Fibroblast of villous mesenchyme (primary cell): ENCODE data around the gene ZKSCAN1. TPM values are rescaled to one million over a fixed set of nuclear protein-coding genes. Genes with fewer than 3 reads are reported as not detected.

Experiments
- DNase-seq: peaks from one replicate; pipeline ENCODE4 v3.0.0-alpha.2; 2010; ENCODE audit warnings: low read depth
- H3K4me3 ChIP-seq: 2 replicates; pipeline ENCODE4 v1.5.1; 2011; ENCODE audit warnings: low read depth, mild to moderate bottlenecking, low read length
- total RNA-seq: library from RNA; depleted of rRNA; stranded (reverse); fragments of >200 nt; gene quantifications from 2 replicates; pipeline ENCODE4 v1.2.3, GENCODE V29; 2012
- TF ChIP-seq, protein P1 (sequence below): IDR thresholded peaks from 2 replicates; pipeline ENCODE4 v1.5.1; 2012; ENCODE audit warnings: low read depth, mild to moderate bottlenecking, low read length; ENCODE audit not compliant: insufficient read depth

The ZKSCAN1 gene
- total RNA-seq, 1 donor = 41.9 TPM

DNA sequence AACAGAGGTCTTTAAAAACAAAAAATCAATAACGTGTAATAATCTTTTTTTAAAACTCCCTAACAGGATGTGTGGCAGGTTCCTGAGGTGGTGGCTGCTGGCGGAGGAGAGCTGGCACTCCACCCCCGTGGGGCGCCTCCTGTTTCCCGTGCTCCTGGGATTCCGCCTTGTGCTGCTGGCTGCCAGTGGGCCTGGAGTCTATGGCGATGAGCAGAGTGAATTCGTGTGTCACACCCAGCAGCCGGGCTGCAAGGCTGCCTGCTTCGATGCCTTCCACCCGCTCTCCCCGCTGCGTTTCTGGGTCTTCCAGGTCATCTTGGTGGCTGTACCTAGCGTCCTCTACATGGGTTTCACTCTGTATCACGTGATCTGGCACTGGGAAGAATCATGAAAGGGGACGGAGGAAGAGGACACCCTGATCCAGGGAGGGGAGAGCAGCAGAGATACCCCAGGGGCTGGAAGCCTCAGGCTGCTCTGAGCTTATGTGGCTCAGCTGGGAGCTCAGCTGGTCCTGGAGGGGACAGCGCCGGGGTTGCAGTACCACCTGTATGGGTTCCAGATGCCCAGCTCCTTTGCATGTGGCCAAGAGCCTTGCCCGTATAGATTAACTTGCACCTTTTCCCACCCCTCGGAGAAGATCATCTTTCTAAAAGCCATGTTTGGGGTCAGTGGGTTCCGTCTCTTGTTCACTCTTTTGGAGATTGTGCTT lies 22.9 kb upstream of the ZKSCAN1 start:
- H3K4me3 ChIP-seq = no peak overlapping the region
- no peak for DNase-seq
- TF ChIP-seq, protein P1, sequence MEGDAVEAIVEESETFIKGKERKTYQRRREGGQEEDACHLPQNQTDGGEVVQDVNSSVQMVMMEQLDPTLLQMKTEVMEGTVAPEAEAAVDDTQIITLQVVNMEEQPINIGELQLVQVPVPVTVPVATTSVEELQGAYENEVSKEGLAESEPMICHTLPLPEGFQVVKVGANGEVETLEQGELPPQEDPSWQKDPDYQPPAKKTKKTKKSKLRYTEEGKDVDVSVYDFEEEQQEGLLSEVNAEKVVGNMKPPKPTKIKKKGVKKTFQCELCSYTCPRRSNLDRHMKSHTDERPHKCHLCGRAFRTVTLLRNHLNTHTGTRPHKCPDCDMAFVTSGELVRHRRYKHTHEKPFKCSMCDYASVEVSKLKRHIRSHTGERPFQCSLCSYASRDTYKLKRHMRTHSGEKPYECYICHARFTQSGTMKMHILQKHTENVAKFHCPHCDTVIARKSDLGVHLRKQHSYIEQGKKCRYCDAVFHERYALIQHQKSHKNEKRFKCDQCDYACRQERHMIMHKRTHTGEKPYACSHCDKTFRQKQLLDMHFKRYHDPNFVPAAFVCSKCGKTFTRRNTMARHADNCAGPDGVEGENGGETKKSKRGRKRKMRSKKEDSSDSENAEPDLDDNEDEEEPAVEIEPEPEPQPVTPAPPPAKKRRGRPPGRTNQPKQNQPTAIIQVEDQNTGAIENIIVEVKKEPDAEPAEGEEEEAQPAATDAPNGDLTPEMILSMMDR = no peak

DNA sequence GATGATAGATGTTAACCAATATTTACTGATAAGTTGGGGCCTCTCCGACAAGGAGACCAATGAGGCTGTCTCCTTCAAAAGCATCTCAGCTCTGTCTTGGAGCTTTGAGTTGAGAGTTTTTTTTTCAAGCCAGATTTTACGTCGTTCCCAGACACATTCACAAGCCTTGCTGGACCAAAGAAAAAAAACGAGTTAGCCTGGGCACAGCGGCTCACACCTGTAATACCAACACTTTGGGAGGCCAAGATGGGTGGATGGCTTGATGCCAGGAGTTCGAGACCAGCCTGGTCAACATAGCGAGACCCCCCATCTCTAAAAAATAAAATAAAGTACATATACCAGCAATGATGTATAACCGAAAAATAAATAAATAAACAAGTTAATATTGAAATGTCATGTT lies 20.6 kb upstream of the ZKSCAN1 start:
- no peak for DNase-seq
- no peak overlapping the region for H3K4me3 ChIP-seq
- TF ChIP-seq, protein P1 = no peak

DNA sequence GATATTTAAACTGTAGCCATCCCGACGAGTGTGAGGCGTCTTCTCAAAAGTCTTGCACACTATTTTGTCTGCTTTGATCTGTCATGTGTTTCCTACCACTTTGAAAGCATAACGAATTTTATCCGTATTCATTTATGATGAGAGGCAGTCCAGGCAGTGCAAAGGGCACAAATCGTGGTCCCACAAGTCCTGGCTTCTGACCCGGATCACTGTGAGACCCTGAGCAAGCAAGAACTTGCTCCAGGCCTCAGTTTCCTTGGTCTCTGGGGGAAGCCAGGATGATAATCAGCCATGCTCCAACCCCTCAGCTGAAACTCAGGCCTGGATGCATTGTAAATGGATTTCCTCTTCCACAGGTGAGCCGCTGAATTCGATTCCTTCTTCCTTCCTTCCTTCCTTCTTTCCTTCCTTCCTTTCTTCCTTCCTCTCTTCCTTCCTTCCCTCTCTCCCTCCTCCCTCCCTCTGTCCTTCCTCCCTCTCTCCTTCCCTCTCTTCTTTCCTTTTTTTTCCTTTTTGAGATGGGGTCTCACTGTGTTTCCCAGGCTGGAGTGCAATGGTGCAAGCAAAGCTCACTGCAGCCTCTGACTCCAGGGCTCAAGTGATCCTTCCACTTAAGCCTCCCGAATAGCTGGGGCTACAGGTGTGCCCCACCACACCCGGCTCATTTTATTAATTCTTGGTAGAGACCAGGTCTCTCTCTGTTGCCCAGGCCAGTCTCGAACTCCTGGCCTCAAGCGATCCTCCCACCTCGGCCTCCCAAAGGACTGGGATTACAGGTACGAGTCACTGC lies 18.4 kb upstream of the ZKSCAN1 start:
- TF ChIP-seq, protein P1 = no peak
- H3K4me3 ChIP-seq = peak overlapping the region; percentile 50
- DNase-seq = no peak

DNA sequence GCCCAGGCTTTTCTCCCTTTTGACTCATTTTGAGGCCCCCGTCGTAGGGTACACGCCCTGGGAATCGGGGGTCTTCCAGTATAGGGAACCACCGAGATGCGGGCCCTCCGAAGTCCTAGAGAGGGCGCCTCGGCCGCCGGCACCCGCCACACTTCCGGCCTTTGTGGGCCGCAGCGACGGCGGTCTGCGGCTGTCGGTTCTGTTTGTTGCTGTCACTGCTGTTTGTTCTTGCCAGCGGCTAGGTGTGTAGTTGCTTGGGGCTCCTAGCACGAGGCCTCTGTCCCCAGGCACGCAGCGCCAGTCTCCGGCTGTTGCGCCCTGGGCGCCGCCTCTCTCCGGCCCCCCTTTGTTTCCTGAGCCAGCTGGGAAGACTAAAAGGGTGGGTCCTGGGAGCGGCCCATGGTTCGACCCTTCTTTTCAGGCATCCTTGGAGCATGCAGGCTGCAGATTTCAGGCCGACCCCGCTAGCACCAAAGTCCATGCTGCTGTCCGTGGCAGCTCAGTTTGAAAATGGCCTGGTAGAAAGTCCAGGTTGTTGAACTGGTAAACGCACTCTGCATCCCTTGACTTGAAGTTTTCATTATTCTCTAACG lies 17.8 kb upstream of the ZKSCAN1 start:
- TF ChIP-seq, protein P1 = no peak
- H3K4me3 ChIP-seq = peak overlapping the region; percentile 50
- DNase-seq = peak; percentile 22

DNA sequence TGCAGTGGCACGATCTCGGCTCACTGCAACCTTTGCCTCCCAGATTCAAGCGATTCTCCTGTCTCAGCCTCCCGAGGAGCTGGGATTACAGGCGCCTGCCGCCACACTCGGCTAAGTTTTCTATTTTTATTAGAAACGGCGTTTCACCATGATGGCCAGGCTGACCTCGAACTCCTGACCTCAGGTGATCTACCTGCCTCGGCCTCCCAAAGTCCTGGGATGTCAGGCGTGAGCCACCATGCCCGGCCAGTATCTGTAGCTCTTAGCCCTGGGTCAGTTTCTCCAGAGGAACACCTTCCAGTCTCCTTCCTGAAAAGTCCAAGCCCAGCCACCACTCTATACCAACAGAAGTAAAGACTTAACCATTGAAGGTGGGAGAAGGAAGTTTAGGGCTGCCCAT lies 15.2 kb upstream of the ZKSCAN1 start:
- DNase-seq = no peak
- H3K4me3 ChIP-seq = no peak overlapping the region
- TF ChIP-seq, protein P1 = no peak

DNA sequence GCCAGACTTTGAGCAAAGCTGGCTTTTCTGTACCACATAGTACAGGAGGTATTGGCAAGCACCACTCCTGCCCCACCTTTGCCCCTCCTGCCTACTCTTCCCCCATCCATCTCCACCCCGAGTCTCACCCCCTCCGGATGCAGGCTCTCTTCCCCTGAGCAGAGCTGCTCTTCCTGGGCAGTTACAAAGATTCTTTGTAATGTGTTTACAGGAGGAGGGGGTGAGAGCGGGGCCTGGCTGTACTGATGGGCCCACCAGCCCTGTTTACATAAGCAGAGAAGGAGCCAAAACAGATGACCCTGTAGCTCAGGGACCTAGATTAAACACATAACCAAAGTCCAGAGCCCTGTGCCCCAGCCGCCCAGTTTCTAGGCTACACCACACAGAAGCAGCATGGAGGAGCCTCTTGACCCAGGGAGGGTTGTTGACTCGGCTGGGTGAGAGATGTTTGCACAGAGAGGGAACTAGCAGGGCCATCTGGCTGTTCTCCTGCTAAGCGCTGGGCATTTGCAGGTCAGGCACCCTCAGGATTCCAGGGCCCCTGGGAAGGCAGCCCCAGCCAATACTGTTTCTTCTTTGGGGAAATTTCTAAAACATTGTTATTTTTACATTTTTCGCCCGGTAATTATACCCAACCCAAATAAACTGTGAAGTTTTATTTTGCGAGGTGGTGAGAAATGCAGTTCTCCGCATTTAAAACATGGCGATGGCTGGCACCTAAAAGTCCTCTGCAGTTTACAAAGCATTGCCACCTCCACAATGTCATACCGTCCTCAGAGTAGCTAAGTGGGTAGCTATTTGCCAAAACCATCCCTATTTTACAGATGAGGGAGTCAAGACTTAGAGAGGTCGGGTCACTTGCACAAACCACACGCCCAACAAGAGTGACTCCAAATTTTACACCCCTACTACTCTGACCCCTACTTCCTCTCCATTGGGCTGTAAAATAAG lies 11.4 kb upstream of the ZKSCAN1 start:
- TF ChIP-seq, protein P1 = no peak
- peak; percentile 71 for DNase-seq
- no peak overlapping the region for H3K4me3 ChIP-seq
